GM10266 (cell line): ENCODE data around the gene ADD2.
"Not testable (repeated sequence)": the region's sequence is repeated elsewhere in the genome, so short reads cannot be mapped to it uniquely, and the experiment has no call there.

ENCODE experiments used
- DNase-seq: peaks from one replicate; pipeline ENCODE4 v3.0.0; 2012; ENCODE audit errors: extremely low spot score
- CTCF ChIP-seq: IDR thresholded peaks from 2 replicates; pipeline ENCODE4 v1.5.1; 2012; ENCODE audit warnings: mild to moderate bottlenecking, low read depth; ENCODE audit not compliant: control insufficient read depth, insufficient read depth; ENCODE audit errors: missing control alignments

ADD2 gene

GRCh38 chr2:70638561-70638960 is 129.4 kb downstream of the ADD2 start:
- TF ChIP-seq CTCF, result no peak
- no peak for DNase-seq

DNA sequence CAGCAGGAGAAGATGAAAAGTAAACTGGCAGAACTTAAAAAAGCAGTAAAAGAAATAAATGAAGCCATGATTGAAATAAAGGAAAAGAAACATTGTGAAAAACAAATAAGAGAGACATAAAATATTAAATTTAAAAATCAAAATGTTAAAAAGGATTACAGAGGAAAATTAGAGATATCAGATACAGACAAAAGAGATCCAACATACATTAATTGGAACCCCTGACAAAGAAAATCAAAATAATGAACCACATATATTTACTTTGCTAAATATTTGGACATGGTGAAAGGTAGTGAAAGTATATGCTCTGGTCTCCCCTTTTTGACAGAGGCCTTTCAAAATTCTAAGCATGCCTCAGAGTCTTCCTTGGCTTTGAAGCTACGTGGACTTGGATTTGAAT is 134.5 kb downstream of the ADD2 start:
- DNase-seq, result no peak
- TF ChIP-seq CTCF, result no peak

DNA sequence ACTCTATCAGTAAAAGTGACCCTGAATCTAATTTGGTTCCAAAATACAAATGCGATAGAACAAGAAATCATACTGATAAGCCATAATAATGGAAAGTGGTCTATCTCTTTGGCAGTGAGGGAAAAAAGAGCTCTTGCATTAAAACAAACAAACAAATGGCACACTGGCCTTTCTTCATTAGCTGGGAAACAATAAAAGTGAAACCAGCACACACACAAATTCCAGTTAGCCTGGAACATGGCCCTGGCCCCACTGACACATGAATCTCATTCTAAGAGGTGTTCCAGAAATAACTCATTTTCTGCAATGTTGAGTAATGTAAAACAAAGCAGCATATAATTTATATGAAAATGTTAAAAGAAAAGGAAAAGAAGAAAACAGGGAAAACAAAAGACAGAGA is 135.0 kb downstream of the ADD2 start:
- no peak for TF ChIP-seq CTCF
- DNase-seq, result no peak

DNA sequence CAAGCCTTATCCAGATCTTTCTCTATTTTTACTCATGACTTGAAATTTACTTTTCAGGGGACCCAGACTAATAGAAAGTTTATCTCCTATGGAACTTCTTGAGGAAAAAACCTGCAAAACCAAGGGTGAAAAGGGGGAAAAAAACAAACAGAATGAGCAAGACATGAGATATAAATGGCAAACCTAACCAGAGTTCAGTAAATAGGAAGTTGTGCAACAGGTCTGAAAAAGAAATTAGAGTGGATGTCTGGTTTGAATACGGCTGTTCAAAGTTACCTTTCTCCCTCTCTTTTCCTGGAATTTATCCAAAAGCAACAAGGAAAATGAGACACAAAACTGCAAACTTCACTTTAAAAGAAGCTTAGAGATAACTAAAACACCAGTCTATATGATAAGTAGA is 135.6 kb downstream of the ADD2 start:
- no peak for DNase-seq
- no peak for TF ChIP-seq CTCF

GRCh38 chr2:70630761-70631160 is 137.2 kb downstream of the ADD2 start:
- no peak for DNase-seq
- no peak for TF ChIP-seq CTCF

DNA sequence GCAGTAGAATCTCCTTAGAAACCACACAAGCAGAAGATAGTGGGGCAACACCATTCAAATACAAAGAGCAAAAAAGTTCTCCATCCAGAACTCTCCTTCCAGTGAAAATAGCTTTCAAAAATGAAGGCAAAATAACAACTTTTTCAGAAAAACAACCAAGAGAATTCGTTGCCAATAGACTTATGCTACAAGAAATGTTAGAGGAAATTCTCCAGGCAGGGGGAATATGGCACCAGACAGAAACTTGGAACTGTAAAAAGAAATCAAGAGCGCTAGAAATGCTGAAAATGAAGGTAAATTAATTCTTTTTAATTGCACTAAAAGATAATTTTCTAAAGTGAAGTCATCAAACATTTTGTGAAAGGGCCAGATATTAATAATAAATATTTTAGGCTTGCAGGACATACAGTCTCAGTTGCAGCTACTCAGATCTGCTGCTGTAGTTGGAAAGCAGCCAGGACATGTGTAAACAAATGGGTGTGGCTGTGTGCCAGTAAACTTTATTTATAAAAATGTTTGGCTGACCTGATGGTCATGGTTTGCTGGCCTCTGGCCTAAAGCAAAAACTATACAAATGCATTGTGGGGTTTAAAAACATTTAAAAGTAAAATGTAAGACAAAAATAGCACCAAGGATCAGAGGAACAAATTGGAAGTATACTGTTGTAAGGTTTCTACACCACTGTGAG is 140.6 kb downstream of the ADD2 start:
- no peak for TF ChIP-seq CTCF
- no peak for DNase-seq

GRCh38 chr2:70626254-70626990 is 141.6 kb downstream of the ADD2 start:
- no peak for DNase-seq

GRCh38 chr2:70621536-70621935 is 146.5 kb downstream of the ADD2 start:
- not testable (repeated sequence) for DNase-seq

More at GRCh38 chr2:70626254-70626990, 141.6 kb downstream of the ADD2 start:
- TF ChIP-seq CTCF, result no peak
